Middle frontal gyrus (tissue), 1 donor: ENCODE results near the gene ANXA5.
"Not testable (repeated sequence)": the region's sequence is repeated elsewhere in the genome, so short reads cannot be mapped to it uniquely, and the experiment has no call there.

Source experiments
- DNase-seq: peaks from one replicate; pipeline ENCODE4 v3.0.0-alpha.2; 2015; ENCODE audit warnings: low spot score; ENCODE audit errors: extremely low spot score

Gene ANXA5

DNA sequence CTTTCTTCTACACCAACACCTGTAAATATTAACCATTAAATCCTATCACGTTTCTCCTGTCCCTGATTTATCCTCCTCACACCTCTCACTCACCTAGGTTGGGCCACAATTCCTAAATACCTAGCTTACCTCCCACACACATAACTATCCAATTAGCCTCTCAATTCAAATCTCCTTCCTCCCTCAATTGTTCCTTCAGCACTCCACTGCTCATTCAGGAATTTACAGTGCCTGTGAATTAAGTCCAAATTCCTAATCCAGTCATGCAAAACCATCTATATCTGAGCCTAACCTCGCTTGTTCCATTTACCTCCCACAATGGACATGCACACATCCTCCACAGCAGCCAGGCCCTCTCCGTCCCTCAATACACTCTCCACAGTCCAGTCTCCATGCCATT is 17.5 kb downstream of the ANXA5 start:
- DNase-seq: no peak

DNA sequence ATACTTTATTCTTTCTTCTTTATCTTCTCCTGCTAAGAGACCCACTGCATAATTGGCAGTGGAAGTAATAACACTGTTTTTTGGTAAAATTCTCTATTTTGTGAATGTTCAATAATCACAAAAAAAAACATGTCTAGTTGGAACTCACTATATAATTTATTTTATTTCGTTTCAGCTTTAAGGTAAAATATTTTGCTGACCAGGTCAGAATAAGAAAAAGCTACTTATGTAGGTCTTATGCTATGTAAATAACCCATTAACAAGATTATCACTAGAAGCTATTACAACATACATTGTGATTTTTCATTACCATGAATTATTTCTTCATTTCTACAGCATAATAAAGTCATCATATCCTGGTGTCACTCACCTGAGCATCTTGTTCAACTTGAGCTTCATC is 19.3 kb downstream of the ANXA5 start:
- no peak for DNase-seq

DNA sequence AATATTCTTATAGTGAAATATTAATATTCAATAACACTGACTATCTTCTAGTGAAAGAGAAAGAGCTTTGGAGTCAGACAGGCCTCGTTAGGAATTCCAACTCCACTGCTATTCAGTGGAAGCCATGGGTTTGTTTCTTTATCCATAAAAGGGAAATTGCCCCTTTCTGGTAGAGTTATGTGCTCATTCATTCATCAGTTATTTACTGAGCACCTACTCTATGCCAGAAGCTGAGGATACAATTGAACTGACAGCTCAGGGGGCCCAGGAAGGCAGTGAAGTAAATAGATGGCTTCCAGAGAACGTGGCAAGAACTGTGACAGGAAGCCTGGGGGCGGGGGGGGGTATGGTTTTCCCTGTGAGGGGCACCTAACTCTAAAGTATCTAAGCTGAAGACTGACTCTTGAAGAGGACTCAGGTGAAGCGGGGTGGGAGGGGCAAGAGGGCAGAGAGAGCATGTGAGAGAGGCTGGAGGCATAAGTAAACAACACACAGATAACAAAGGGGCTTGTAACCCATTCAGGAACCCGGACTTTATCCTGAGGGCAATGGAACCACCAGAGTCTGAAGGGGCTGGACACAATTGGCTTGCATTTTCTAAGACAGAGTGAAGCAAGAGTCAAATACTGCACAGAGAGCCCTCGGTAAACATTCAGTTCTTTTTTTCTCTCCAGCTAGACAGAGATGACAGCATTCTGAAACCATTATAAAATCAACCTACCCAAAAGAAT is 20.3 kb downstream of the ANXA5 start:
- no peak for DNase-seq

DNA sequence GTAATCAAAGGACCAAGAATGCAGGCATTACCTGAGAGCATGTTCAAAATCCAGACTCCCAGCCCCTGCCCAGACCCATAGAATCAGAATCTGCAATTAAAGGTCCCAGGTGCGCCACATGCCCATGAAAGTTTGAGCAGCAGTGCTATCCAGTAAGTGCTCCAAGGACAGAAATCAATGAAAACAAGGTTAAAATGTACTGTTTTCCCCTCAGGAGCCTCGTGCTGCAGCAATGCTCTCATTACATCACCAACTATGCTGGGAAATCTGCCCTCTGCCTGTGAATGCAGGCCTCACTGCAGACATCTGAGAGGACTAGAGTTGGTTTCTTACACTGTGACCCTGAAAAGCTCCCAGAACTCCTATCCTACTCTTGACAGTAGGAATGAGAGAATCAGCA is 21.1 kb downstream of the ANXA5 start:
- DNase-seq: no peak

DNA sequence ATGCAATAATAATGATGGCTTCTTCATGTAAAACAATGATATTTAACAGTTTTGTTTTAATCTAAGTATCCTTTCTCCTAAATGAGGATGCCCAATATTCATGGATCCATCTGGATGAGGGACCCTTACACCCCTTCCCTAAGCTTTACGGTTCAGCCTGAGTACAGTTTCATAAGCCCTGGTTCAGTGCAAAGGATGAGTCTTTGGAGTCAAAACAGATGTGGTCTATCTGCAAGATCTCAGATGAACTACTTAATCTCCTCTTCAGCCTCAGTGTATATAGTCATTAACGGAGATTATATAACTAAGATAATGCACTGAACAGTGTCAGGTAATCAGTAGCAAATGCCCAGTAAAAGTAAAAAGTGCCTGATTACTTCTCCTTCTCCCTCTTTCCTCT is 22.1 kb downstream of the ANXA5 start:
- no peak for DNase-seq

DNA sequence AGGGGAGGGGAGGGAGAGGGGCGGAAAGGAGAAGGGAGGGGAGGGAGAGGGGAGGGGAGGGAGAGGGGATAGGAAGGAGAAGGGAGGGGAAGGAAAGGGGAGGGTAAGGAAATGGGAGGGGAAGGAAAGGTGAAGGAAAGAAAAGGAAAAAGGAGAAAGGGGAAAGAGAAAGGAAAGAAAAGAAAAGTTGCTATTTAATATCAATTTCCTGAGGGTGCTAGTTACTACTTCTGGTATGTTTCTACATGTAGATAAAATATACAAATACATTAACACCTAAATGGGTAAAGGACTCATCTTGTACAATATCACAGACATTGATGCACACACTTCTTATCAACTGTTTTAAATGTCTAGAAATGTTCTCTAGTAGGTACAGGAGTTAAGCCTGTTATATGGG is 22.6 kb downstream of the ANXA5 start:
- no peak for DNase-seq

DNA sequence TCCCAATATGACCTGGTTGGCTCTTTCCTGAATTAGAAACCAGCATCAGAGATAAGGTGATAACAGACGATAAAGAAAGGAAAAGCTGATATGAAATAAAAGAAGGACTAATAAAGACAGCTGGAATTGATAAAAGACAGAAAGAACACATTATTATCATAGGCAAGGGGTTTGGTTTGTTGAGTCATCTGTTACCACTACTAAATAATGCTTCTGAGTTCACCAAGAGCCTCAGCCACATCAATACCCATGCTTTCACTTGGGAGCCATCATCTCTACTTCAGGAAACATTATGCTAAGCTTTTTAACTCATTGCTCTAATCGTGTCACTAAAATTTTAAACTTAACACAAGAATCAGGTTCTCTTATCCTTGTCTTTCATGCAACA is 27.6 kb downstream of the ANXA5 start:
- DNase-seq: no peak

DNA sequence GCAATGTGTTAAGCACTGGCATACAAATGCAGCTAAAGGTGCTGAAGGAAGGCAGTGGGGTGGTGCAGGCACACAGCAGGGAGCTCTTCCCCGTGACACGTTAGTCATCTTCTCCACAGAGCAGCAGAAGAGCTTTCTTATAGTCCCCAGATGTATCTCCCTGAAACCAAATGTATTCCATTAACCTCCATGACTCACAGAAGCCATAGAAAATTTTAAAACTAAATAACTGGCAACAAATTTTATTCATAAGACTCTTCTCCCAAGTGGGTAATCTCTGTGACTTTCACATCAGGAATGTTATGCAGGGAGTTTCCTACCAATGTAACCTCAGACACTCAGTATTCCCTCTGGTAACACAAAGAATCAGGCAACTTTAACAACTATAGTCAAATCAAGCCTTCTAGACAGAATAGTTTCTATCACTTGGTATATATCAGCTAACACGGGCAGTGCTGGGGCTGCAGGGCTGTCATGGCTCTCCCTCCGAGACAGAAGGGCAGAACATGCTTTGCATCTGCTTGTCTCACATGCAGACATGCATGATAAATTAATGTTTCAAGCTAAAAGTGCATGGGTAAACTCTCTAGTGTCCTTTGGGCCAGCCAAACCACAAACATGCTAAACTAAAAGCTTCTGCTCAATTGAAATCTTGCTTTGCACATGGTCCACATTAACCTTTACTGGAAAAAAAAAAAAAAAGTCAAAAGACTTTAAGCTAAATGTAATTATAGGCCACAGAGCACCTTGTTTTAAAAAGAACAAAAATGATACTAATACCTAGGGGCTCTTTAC is 28.2 kb downstream of the ANXA5 start:
- no peak for DNase-seq

DNA sequence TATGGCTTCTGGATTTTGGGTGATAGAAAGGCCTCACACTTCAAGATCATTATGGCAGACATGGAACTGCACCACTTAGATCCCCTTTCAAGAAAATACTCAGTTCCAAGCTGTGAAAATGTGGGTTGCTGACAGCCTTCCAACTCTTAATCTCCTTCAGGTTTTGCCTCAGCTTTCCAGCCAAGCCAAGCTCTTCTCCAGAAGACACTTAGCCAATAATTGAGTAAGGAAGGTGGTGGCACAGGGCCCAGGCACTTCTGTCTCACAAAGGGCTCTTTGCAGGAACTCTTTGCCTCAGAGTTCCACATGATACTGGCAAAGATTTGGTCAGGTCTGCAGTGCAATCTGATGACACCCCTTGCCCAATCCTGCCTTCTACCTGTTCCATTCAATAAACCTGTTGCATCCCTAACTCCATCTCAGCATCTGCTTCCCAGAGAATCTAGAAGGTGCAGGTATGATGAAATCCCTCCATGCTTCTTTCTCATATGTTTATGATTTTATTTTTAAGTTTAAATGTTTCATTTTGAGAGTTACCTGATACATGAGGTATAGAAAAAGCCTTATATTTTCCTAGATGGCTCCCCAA is 30.6 kb downstream of the ANXA5 start:
- no peak for DNase-seq

DNA sequence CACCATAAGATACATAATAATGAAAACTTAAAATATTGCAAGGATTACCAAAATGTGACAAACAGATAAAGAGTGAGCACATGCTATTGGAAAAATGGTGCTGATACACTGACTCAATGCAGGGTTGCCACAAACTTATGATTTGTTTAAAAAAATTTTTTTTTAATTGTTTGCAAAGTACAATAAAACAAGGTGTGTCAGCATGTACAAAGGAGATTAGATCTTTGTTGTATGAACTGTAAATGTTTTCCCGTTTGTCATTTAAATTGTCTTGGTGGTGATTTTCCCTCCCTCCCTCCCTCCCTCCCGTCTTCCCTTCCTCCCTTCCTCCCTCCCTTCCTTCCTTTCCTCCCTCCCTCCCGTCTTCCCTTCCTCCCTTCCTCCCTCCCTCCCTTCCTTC is 31.4 kb downstream of the ANXA5 start:
- DNase-seq: no peak

DNA sequence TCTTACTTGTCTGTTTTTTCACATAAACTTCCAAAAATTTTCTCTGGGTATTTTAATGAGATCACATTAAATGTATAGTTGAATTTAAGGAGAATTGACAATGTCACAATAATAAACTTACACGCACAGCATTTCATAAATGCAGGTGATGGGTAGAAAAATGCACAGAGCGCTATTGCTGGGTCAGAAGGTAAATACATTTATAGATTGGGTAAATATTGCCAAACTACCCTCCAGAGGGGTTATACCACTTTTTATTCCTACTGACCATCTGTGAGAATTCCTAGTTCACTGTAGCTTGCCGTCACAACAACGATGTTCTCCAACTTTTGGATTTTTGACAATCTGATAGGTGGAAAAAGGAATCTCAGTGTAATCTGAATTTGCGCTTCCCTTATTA is 34.6 kb downstream of the ANXA5 start:
- no peak for DNase-seq

DNA sequence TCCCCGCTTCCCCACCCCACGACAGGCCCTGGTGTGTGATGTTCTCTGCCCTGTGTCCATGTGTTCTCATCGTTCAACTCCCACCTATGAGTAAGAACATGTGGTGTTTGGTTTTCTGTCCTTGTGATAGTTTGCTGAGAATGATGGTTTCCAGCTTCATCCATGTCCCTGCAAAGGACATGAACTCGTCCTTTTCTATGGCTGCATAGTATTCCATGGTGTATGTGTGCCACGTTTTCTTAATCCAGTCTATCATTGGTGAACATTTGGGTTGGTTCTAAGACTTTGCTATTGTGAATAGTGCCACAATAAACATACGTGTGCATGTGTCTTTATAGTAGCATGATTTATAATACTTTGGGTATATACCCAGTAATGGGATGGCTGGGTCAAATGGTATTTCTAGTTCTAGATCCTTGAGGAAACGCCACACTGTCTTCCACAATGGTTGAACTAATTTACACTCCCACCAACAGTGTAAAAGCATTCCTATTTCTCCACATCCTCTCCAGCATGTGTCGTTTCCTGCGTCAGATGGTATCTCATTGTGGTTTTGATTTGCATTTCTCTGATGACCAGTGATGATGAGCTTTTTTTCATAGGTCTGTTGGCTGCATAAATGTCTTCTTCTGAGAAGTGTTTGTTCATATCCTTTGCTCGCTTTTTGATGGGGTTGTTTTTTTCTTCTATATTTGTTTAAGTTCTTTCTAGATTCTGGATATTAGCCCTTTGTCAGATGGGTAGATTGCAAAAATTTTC is 36.4 kb downstream of the ANXA5 start:
- DNase-seq: not testable (repeated sequence)

DNA sequence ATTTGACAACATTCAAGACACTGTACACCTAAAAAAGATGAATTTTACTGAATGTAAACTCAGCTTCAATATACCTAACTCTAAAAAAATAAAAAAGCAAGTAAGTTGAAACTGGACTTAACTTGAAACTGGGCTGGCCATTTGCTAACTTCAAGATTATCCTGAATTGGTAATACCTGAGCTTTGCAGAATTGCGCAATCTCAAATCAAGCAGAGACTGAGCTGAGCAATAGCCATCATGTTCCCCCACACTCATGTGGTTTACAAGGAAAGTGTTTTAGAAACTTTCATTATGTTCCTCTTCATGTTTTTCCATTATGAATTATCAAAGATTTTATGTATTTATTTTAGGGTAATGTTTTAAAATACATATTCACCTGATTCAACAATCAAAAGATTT is 38.7 kb downstream of the ANXA5 start:
- DNase-seq: no peak

DNA sequence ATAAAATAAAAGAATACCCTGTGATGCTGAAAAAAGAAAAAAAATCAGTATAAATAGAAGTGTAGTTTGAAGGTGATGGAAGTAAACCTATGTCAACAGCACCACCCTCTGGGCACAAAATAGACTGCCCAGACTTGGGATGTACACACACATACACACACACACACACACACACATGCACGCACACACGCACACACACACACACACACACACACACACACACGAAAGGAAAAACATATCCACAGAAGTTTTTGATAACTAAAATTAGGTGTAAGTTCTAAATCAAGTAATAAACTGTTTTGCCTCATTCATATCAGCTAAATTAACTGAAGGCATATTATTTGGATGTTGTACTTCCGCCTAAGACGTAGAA is 40.5 kb downstream of the ANXA5 start:
- DNase-seq: no peak

DNA sequence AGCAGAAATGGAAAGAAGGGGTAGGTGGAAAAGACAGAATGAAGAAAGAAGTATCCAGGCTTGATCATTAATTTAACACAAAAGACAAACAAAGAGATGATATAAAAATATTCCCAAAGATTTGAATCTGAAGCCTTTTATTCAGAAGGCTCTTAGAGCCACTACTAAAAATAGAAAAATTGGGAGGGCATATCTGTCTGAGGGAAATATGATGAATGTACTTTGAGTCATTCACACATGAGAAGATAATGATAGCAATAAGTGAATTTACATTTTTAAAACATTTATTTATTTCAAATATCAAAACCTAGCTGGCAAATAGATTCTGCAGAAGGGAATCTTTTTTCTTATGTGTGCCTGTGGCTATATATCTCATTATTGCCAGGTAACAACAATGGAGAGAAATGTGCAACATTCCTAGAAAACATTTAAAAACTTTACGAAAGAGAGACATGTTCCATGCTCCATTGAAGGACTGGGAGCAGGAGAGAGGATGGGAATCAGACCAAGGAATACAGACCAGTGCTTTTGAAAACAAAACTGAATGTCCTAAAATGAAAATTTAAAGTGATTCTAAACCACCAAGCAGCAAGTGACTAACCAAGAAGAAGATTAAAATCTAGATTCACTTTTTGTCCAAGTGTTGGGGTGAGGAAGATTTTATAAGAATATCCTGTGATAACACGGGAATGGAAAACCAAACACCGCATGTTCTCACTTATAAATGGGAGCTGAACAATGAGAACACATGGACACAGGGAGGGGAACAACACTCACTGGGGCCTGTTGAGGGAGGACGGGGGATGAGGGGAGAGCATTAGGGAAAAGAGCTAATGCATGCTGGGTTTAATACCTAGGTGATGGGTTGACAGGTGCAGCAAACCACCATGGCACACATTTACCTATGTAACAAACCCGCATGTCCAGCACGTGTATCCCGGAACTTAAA is 41.2 kb downstream of the ANXA5 start:
- no peak for DNase-seq

DNA sequence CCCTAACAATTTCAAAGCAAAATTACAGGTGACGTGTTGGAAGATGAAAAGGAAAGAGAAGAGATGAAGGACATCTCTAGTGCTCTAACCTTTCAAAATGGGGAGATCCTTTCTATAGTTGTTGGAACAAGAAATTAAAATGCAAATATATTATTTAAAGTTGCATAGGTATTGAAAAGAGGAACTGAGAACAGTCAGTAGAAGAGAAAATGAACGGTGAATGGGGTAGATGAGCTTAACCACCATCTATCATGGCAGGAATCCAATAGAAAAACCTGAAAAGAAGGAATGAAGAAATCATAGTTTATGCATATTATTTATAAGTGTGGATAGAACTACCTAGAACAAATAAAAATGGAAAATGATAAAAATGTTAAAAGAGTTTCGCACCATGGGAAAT is 42.0 kb downstream of the ANXA5 start:
- no peak for DNase-seq

DNA sequence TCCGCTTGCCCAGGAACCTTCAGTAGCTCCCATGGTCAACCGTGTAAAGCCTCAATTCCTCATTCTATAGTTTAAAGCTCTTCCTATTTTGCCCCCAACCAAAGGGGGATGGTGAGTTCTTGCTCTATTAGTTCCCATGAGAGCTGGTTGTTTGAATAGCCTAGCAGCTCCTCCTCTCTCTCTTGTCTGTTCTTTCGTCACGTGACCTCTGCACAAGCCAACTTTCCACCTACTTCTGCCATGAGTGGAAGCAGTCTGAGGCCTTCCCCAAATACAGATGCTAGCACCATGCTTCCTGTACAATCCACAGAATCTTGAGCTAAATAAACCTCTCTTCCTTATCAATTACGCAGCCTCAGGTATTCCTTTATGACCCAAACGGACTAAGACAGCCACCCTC is 42.8 kb downstream of the ANXA5 start:
- DNase-seq: no peak

DNA sequence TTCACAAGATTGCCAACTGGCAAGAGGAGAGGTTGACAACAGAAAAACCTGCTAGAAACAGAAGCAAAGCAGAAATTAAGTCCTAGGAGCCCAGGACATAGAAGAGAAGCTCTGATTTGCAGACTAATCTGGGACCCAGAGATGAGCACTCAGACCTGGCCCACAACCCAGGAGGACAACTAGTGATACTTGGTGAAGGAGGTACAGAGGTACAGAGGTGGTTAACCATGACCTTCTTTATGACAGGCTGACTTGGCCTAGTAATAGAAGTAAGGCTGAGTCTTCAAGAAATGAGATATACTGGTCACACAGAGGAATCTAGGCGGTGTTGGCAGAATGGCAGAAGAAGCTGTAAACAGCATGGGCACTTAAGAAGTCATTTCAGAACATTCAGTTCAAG is 43.6 kb downstream of the ANXA5 start:
- DNase-seq: no peak

DNA sequence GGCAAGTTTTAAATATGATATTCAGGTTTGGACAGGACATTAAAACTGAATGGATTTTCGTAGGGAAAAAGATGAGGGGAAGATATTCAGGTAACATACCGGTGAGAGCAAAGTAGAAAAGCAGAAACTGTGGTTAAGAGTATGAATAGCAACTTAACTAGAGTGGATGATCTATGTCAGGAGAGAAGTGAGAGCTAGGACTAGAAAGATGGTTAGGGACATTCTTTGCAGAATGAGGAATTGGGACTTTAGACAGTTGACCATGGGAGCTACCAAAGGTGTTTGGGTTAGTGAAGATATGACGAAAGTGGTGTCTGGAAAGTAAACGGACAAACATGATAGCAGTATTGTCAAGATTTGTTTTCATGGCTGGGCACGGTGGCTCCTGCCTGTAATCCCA is 45.2 kb downstream of the ANXA5 start:
- no peak for DNase-seq

DNA sequence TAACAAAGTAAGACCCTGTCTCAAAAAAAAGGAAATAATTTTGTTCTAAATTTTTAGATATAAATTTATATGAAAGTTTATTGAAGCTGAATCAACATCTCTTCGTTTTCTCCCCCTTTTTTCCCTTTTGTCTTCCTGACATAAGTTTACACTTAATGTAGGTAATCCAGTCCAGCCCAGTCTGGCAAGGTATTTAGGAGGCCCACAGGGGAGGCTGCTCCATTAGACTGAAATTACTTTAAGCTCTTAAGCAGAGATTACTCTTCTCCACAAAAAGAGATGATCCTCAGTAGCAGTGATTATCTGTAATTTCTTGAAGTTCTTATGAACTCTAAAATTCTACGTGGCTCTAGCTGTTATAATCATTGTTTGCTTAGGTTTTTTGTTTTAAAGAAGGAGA is 46.0 kb downstream of the ANXA5 start:
- DNase-seq: no peak

DNA sequence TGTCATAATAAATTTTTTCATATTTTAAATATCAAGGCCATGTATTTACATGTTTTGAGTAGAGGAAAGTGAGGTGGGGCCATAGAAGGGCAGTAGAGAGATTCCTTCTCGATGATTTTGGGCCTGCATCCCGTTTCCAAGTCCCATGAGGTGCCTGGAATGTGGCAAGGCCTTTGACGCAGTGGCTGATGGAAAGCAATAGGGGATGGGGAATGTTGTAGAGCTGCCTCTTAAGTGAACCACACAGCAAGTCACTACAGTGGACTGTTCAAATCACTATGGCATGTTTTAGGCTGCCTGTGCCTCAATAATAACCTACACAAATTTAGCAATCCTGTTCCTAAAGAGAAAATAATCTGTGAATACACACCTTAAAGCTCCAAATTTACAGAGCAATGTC is 48.3 kb downstream of the ANXA5 start:
- no peak for DNase-seq
